Activated CD8-positive, alpha-beta memory T cell treated with anti-CD3 and anti-CD28 coated beads for 24 hours (primary cell): Measurements from ENCODE around the gene GDPD5.

Source experiments
- DNase-seq: peaks from one replicate; pipeline ENCODE4 v3.0.0-alpha.2; 2020

Gene GDPD5

DNA sequence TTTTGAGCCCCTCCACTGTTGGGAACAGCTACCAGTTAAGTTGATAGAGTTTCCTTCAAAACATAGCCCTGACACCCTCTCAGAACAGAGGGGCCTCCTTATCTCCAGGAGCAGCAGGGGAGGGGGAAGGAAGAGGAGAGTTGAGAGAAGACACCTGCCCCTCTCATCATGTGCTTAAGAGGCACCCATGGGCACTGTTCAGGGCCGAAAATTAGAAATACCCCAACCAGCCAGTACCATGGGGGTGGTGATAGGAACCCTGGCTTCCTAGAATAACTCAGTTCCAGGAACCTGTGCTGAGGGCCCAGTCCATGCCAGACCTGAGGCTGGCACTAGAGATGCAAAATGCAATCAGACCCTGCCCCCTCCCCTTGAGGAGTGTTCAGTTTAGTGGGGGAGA is 9.3 kb upstream of the GDPD5 start:
- DNase-seq = no peak

- DNase-seq = no peak
Observed at GRCh38 chr11:75534259-75535069, 8.7 kb upstream of the GDPD5 start.

DNA sequence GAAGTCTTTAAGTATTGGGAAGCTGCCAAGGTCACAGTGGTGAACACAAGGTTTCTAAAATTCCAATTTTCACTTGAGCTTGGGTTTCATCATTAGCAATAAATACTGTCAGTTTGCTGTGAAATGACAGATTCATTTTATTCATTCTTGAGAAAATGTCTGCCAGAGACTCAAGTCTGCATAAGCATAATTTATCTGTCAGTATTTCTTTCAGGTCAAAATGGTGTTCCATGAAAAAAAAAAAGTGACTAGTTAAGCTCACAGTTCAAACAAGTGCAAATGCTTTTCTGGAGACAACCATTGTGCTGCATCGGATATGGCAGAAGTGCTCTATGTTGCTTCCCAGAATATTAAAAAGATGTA is 8.1 kb upstream of the GDPD5 start:
- no peak for DNase-seq

DNA sequence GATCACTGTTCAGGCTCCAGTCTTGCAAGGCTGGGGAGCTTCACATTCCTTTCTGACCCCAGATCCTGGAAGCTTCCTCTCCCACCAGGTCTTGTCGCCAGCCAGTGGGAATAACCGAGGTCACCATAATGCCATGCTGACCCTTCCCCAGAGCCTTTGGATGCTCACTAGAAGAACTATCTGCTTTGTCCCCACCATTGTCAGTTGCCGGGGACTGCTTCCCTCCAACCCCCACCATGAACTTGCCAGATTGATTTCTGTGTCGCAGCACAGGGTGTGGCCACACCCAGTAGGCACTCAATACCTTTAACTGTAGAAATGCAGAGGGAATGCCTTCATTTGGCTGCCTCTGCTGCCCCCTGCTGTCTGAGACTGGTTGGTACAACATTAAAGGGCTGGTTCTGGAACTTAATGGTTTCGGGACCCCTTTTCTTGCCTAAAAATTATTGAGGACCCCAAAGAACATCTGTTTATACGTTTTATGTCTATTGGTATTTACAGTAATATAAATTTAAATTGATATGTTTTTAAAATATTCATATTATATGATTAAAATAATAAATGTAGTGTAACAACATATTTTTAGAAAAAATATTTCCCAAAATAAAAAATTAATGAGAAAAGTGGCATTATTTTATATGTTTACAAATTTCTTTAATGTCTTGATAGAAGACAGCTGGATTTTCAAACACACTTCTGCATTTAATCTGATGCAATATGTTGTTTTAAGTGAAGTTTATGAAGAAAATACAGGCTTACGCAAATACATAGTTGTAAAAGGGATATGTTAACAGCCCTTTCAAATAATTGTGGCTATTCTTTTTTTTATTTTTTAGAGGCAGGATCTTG is 6.7 kb upstream of the GDPD5 start:
- peak; percentile 93 for DNase-seq

DNA sequence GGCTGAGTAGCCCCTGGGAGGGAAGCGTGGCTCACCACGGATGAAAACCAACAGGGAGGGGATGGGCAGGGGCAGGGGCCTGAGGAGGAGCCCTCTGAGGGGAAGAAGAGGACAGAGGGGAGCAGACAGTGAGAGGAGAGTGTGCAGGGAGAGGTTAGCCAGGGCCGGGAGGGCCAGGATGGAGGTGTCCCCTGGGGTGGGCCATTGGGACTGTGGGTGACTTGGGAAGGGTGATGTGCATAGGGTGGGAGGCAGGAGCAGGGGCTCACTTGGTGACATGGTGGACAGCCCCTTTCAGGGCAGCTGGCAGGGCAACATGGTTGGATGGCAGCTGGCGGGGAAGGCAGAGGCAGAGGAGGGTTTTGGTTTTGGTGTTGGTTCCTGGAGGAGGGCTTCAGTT is 5.6 kb upstream of the GDPD5 start:
- DNase-seq = no peak

- DNase-seq = no peak
Observed at GRCh38 chr11:75530577-75530976, 4.8 kb upstream of the GDPD5 start.

- no peak for DNase-seq
Observed at GRCh38 chr11:75527938-75528735, 2.4 kb upstream of the GDPD5 start.

- DNase-seq = no peak
Observed at GRCh38 chr11:75527130-75527529, 1.4 kb upstream of the GDPD5 start.

DNA sequence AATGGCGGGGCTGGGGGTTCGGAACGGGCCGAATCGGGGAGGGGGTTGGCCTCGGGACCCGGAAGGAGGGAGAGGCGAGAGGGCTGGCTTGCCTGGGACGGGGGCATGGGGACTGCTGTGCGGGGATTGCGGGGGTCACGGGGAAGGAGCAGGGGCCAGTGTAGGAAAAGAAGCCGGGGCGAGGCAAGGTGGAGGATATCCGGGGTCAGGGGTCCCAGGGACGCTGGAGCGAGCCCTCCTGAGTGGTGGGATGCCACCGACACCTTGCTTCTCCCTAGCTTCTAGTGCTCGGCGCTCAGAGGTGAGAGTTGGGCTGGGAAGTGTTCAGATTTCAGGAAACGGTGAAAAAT is 426 bp upstream of the GDPD5 start:
- no peak for DNase-seq

- peak; percentile 75 for DNase-seq
Observed at GRCh38 chr11:75524665-75525432, 892 bp downstream of the GDPD5 start.

GRCh38 chr11:75523811-75524664 is 1.7 kb downstream of the GDPD5 start:
- no peak for DNase-seq

- DNase-seq = no peak
Observed at GRCh38 chr11:75523189-75523588, 2.6 kb downstream of the GDPD5 start.

- DNase-seq = no peak
Observed at GRCh38 chr11:75522286-75523044, 3.3 kb downstream of the GDPD5 start.

- DNase-seq = no peak
Observed at GRCh38 chr11:75520688-75521087, 5.1 kb downstream of the GDPD5 start.

GRCh38 chr11:75518771-75519653 is 6.7 kb downstream of the GDPD5 start:
- DNase-seq = no peak

- no peak for DNase-seq
Observed at GRCh38 chr11:75518204-75518549, 7.6 kb downstream of the GDPD5 start.

GRCh38 chr11:75516886-75517285 is 8.9 kb downstream of the GDPD5 start:
- DNase-seq = no peak

GRCh38 chr11:75516140-75516539 is 9.6 kb downstream of the GDPD5 start:
- DNase-seq = no peak

GRCh38 chr11:75514596-75514995 is 11.1 kb downstream of the GDPD5 start:
- no peak for DNase-seq

DNA sequence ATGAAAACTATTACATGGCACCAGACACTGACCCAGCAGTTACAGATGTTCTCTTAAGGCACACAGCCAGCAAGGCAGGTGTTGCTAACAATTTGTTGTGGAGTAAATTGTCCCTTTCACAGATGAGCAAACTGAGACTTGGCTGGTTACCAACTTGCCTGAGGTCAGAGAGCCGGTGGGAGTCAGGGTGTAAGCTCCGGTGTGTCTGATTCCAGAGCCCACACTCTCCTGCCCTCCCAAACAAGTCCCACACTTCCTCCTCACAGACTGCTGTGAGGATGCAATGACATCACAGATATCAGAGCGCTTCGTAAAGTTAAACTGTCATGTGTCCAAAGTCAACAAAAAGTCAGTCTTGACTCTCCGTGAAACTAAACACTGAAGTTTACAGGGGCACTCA is 12.5 kb downstream of the GDPD5 start:
- no peak for DNase-seq
